Mesenchymal stem cell (in vitro differentiated cells and primary cell): ENCODE measurements around the gene ARHGAP1.

Source experiments
- DNase-seq: peaks from one replicate; pipeline ENCODE4 v3.0.0-alpha.2; 2013
- H2AFZ ChIP-seq: one replicate; pipeline ENCODE4 v1.6.1; 2013; ENCODE audit warnings: low read depth, mild to moderate bottlenecking, control low read depth, inconsistent platforms, low read length, moderate library complexity
- H2AK5ac ChIP-seq: 2 replicates; pipeline ENCODE4 v1.6.1; 2013; ENCODE audit warnings: low read length, moderate library complexity, mild to moderate bottlenecking, inconsistent platforms; ENCODE audit not compliant: severe bottlenecking
- H2BK120ac ChIP-seq: one replicate; pipeline ENCODE4 v1.6.1; 2013; ENCODE audit warnings: low read depth, mild to moderate bottlenecking, inconsistent platforms, low read length, moderate library complexity
- H2BK12ac ChIP-seq, 2 experiments: one replicate each; pipeline ENCODE4 v1.6.1; 2013; ENCODE audit warnings: inconsistent platforms in 2 of 2, low read length in 2 of 2, mild to moderate bottlenecking in 2 of 2, moderate library complexity in 2 of 2, control low read depth in 1 of 2
- H2BK15ac ChIP-seq: one replicate; pipeline ENCODE4 v1.6.1; 2013; ENCODE audit warnings: mild to moderate bottlenecking, low read depth, inconsistent platforms; ENCODE audit not compliant: poor library complexity, severe bottlenecking
- H2BK5ac ChIP-seq: 2 replicates; pipeline ENCODE4 v1.6.1; 2013; ENCODE audit warnings: low read depth, mild to moderate bottlenecking, low read length, control low read depth, inconsistent platforms; ENCODE audit not compliant: poor library complexity, severe bottlenecking
- H3K14ac ChIP-seq, 2 experiments: one replicate each; pipeline ENCODE4 v1.6.1; 2013; ENCODE audit warnings: inconsistent platforms in 2 of 2, low read length in 2 of 2, control low read depth in 1 of 2, mild to moderate bottlenecking in 1 of 2, moderate library complexity in 1 of 2
- H3K18ac ChIP-seq, 2 experiments: one replicate each; pipeline ENCODE4 v1.6.1; 2013; ENCODE audit warnings: inconsistent platforms in 2 of 2, low read length in 2 of 2, control low read depth in 1 of 2, low read depth in 1 of 2, mild to moderate bottlenecking in 1 of 2
- H3K23ac ChIP-seq, 2 experiments: one replicate each; pipeline ENCODE4 v1.6.1; 2013; ENCODE audit warnings: inconsistent platforms in 2 of 2, low read length in 2 of 2, mild to moderate bottlenecking in 2 of 2, moderate library complexity in 2 of 2, control low read depth in 1 of 2
- H3K27ac ChIP-seq: 2 replicates; pipeline ENCODE4 v1.5.1; 2013; ENCODE audit warnings: mild to moderate bottlenecking, moderate library complexity, low read length, control low read depth, inconsistent platforms; ENCODE audit not compliant: poor library complexity, severe bottlenecking
- H3K27me3 ChIP-seq, 2 experiments: 2 replicates each; pipeline versions ENCODE4 v1.6.1 to v1.7.0; 2013; ENCODE audit warnings: low read length in 2 of 2, mild to moderate bottlenecking in 2 of 2, moderate library complexity in 2 of 2, control low read depth in 1 of 2, inconsistent platforms in 1 of 2; ENCODE audit not compliant: control insufficient read depth in 1 of 2, insufficient read depth in 1 of 2
- H3K36me3 ChIP-seq, 2 experiments: 2 replicates each; pipeline versions ENCODE4 v1.6.1 to v1.7.0; 2013; ENCODE audit warnings: low read length in 2 of 2, control low read depth in 1 of 2, inconsistent platforms in 1 of 2, low read depth in 1 of 2, mild to moderate bottlenecking in 1 of 2; ENCODE audit not compliant: insufficient read depth in 2 of 2, control insufficient read depth in 1 of 2
- H3K4ac ChIP-seq, 2 experiments: one replicate each; pipeline ENCODE4 v1.6.1; 2013; ENCODE audit warnings: inconsistent platforms in 2 of 2, low read length in 2 of 2, mild to moderate bottlenecking in 2 of 2, moderate library complexity in 2 of 2, control low read depth in 1 of 2, low read depth in 1 of 2
- H3K4me1 ChIP-seq: 2 replicates; pipeline ENCODE4 v1.6.1; 2013; ENCODE audit warnings: low read depth, low read length, control low read depth; ENCODE audit not compliant: control insufficient read depth, insufficient read depth
- H3K4me2 ChIP-seq: 2 replicates; pipeline ENCODE4 v1.6.1; 2013; ENCODE audit warnings: low read length, mild to moderate bottlenecking, inconsistent platforms; ENCODE audit not compliant: poor library complexity, severe bottlenecking
- H3K4me3 ChIP-seq, 2 experiments: 2 replicates each; pipeline versions ENCODE4 v1.5.1 to v1.7.0; 2013; ENCODE audit warnings: low read length in 2 of 2, mild to moderate bottlenecking in 2 of 2, control low read depth in 1 of 2, low read depth in 1 of 2; ENCODE audit not compliant: insufficient read depth in 1 of 2
- H3K79me1 ChIP-seq: replicated peaks from 2 replicates; pipeline ENCODE4 v1.6.1; 2013; ENCODE audit warnings: mild to moderate bottlenecking, control low read depth, low read length, inconsistent platforms; ENCODE audit not compliant: poor library complexity, severe bottlenecking
- H3K9ac ChIP-seq: 2 replicates; pipeline ENCODE4 v1.7.0; 2013; ENCODE audit warnings: mild to moderate bottlenecking, low read length, moderate library complexity
- H3K9me3 ChIP-seq: 2 replicates; pipeline ENCODE4 v1.7.0; 2013; ENCODE audit warnings: mild to moderate bottlenecking, low read length; ENCODE audit not compliant: control insufficient read depth
- H4K8ac ChIP-seq: one replicate; pipeline ENCODE4 v1.6.1; 2013; ENCODE audit warnings: inconsistent platforms, mild to moderate bottlenecking, low read length, moderate library complexity
- H4K91ac ChIP-seq: one replicate; pipeline ENCODE4 v1.6.1; 2013; ENCODE audit warnings: mild to moderate bottlenecking, low read length, inconsistent platforms
- WGBS: methylation state at CpG from one replicate; pipeline ENCODE4 v1.1.7; 2013; ENCODE audit warnings: mixed read lengths; 5-methylcytosine and 5-hydroxymethylcytosine counted together

Gene ARHGAP1

DNA sequence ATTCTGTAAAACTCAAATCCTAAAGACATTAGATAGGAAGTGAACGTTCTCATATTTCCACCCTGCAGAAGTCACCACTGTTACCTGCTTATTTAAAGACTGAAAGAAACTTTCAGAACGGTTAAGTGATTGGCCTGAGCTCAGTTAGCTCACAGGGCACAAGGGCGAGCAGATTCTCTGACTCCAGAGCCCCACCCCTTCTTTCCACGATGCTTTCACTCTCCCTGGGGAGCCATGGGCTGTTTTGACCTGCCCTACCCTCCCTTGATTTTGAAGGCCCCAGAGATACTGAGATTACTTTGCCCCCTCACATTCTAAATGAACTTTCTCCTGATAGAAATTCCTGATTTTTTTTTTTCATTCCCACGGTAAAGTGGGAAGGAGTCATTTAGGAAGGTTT lies 33.9 kb downstream of the ARHGAP1 start:
- Histone ChIP-seq H2BK5ac (no peak overlapping the region), H2BK12ac (no peak overlapping the region), H3K14ac (no peak overlapping the region), H2AFZ (no peak overlapping the region), H3K4me3 (no peak overlapping the region), H3K9me3 (no peaks in the 10 kb centered on the region), H2BK15ac (no peak overlapping the region), H3K23ac (no peak overlapping the region), H2AK5ac (no peak overlapping the region), H4K91ac (no peak overlapping the region), H3K27ac (no peak overlapping the region), H3K36me3 (peaks cover 64 to 90% of the 10 kb centered on the region in 2 experiments), H3K18ac (no peak overlapping the region), H4K8ac (no peak overlapping the region), H3K4me2 (no peak overlapping the region), H3K9ac (peak overlapping the region; percentile 20), H3K4me1 (peaks cover 1% of the 10 kb centered on the region), H2BK120ac (no peak overlapping the region), H3K27me3 (no peaks in the 10 kb centered on the region), H3K4ac (no peak overlapping the region), H3K79me1 (peaks cover 5% of the 10 kb centered on the region)
- no peak for DNase-seq
- WGBS = 68% methylated on average over 4 of the region's 5 CpGs

- no peak overlapping the region for H4K91ac ChIP-seq
- H2BK5ac ChIP-seq = no peak overlapping the region
- 100% methylated on average over 1 of the region's 1 CpG for WGBS
These were observed 35.1 kb downstream of the ARHGAP1 start for GRCh38 chr11:46665356-46665755.

GRCh38 chr11:46664612-46665011 lies 35.8 kb downstream of the ARHGAP1 start:
- Histone ChIP-seq H4K8ac (no peak overlapping the region), H2BK15ac (no peak overlapping the region), H3K27me3 (no peaks in the 10 kb centered on the region), H2AFZ (no peak overlapping the region), H3K18ac (no peak overlapping the region), H2BK5ac (no peak overlapping the region), H3K9me3 (no peaks in the 10 kb centered on the region), H3K4ac (no peak overlapping the region), H3K4me2 (no peak overlapping the region), H3K14ac (no peak overlapping the region), H3K79me1 (peaks cover 5% of the 10 kb centered on the region), H3K4me1 (peaks cover 3% of the 10 kb centered on the region), H3K4me3 (no peak overlapping the region), H2BK12ac (no peak overlapping the region), H3K27ac (no peak overlapping the region), H2BK120ac (no peak overlapping the region), H3K36me3 (peaks cover 63 to 78% of the 10 kb centered on the region in 2 experiments), H3K23ac (no peak overlapping the region), H4K91ac (no peak overlapping the region), H3K9ac (no peak overlapping the region), H2AK5ac (no peak overlapping the region)
- 77% methylated on average over 6 of the region's 6 CpGs for WGBS
- no peak for DNase-seq

More at GRCh38 chr11:46665356-46665755, 35.1 kb downstream of the ARHGAP1 start:
- peaks cover 68 to 83% of the 10 kb centered on the region in 2 experiments for H3K36me3 ChIP-seq
- no peak overlapping the region for H2AK5ac ChIP-seq
- no peak overlapping the region for H2BK15ac ChIP-seq
- H3K18ac ChIP-seq = no peak overlapping the region
- H3K23ac ChIP-seq = no peak overlapping the region
- H4K8ac ChIP-seq = no peak overlapping the region
- H3K4me1 ChIP-seq = peaks cover 3% of the 10 kb centered on the region
- no peaks in the 10 kb centered on the region for H3K27me3 ChIP-seq
- H2BK12ac ChIP-seq = no peak overlapping the region
- no peak overlapping the region for H3K4ac ChIP-seq
- no peak overlapping the region for H3K9ac ChIP-seq
- H3K79me1 ChIP-seq = peaks cover 5% of the 10 kb centered on the region
- H3K9me3 ChIP-seq = no peaks in the 10 kb centered on the region
- DNase-seq = no peak
- H3K14ac ChIP-seq = no peak overlapping the region
- no peak overlapping the region for H3K4me3 ChIP-seq
- no peak overlapping the region for H2BK120ac ChIP-seq
- H3K27ac ChIP-seq = no peak overlapping the region
- H2AFZ ChIP-seq = no peak overlapping the region
- no peak overlapping the region for H3K4me2 ChIP-seq

- Histone ChIP-seq H3K18ac (no peak overlapping the region), H3K36me3 (peaks cover 58 to 76% of the 10 kb centered on the region in 2 experiments), H4K8ac (no peak overlapping the region), H3K27ac (no peak overlapping the region), H3K4me3 (no peak overlapping the region), H3K79me1 (peaks cover 5% of the 10 kb centered on the region), H3K4me2 (no peak overlapping the region), H2BK15ac (no peak overlapping the region), H3K9me3 (no peaks in the 10 kb centered on the region), H2AK5ac (no peak overlapping the region), H3K9ac (no peak overlapping the region), H3K23ac (no peak overlapping the region), H2BK5ac (no peak overlapping the region), H3K27me3 (no peaks in the 10 kb centered on the region), H3K4ac (no peak overlapping the region), H2BK12ac (no peak overlapping the region), H2BK120ac (no peak overlapping the region), H4K91ac (no peak overlapping the region), H3K14ac (no peak overlapping the region), H3K4me1 (peaks cover 3% of the 10 kb centered on the region), H2AFZ (no peak overlapping the region)
- no peak for DNase-seq
- WGBS = 97% methylated on average over 4 of the region's 4 CpGs
These were observed 37.0 kb downstream of the ARHGAP1 start for GRCh38 chr11:46663277-46663940.
